Heart left ventricle (tissue), 13 donors: ENCODE data around the gene AP1G2.

Source experiments
- POLR2A ChIP-seq, 2 donors: fragments of 450-650 bp; IDR thresholded peaks; one replicate each; pipeline ENCODE4 v1.6.1; 2017; ENCODE audit warnings: antibody characterized with exemption in 2 of 2, mild to moderate bottlenecking in 2 of 2, moderate library complexity in 2 of 2
- TF ChIP-seq, protein P1 (sequence below), 12 donors: fragments of 200-600 bp; sonication (generic) in 4 of 12; IDR thresholded peaks; one replicate each; pipeline versions ENCODE4 v1.5.0 to v1.8.0; 2018 to 2022; ENCODE audit warnings: antibody characterized with exemption in 12 of 12, mild to moderate bottlenecking in 5 of 12
- donor health status: ischemic (EF 13 %, LVEDD 7.1; RV severe dilation, severe dysfunction).
- donor health status: DM: no; HTN: yes; CAD: no.
- donor health status: DM: no; HTN: no; CAD: no.
- donor health status: ischemic (EF 25% LVEDD 6.9; RV normal size, moderate dysfunction).
- donor health status: ischemic (EF 25% LVEDD 5.7; RV mildly dilated, moderate dysfunction).
- donor health status: ischemic (EF 35%, LVEDD 5.7; RV mildly dilated, moderate dysfunction).
- donor health status: nonischemic (EF 11% LVEDD 7.7; RV severe dilation, severe dysfunction).
- donor health status: DM: yes; HTN: yes; CAD: no.
- donor health status: PGD.
- donor health status: ischemic (EF 29% LVEDD 5.4; RV normal size, mild dysfunction).
- donor health status: nonischemic (EF 23%, LVEDD 6.1; RV moderate dilation, normal function).

- TF ChIP-seq POLR2A (IDR thresholded peaks at IDR 0.05): no peak
- TF ChIP-seq, protein P1, sequence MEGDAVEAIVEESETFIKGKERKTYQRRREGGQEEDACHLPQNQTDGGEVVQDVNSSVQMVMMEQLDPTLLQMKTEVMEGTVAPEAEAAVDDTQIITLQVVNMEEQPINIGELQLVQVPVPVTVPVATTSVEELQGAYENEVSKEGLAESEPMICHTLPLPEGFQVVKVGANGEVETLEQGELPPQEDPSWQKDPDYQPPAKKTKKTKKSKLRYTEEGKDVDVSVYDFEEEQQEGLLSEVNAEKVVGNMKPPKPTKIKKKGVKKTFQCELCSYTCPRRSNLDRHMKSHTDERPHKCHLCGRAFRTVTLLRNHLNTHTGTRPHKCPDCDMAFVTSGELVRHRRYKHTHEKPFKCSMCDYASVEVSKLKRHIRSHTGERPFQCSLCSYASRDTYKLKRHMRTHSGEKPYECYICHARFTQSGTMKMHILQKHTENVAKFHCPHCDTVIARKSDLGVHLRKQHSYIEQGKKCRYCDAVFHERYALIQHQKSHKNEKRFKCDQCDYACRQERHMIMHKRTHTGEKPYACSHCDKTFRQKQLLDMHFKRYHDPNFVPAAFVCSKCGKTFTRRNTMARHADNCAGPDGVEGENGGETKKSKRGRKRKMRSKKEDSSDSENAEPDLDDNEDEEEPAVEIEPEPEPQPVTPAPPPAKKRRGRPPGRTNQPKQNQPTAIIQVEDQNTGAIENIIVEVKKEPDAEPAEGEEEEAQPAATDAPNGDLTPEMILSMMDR (IDR thresholded peaks at IDR 0.05): no peak
These were observed 35.5 kb upstream of the AP1G2 start for GRCh38 chr14:23603103-23603502.
